Right lobe of liver (tissue), 4 donors: Measurements from ENCODE around the gene SSBP3.

Source experiments
- POLR2A ChIP-seq: fragments of 450-650 bp; IDR thresholded peaks from one replicate; pipeline ENCODE4 v1.6.1; 2017; ENCODE audit warnings: antibody characterized with exemption, mild to moderate bottlenecking
- TF ChIP-seq, protein P1 (sequence below), 4 donors: fragments of 200-600 bp in 3 of 4; fragments of 450-650 bp in 1 of 4; IDR thresholded peaks; one replicate each; pipeline versions ENCODE4 v1.5.1 to v1.8.0; 2016 to 2022; ENCODE audit warnings: antibody characterized with exemption in 4 of 4, mild to moderate bottlenecking in 2 of 4
- donor health status: DM: no; HTN: no; CAD: no.
- donor health status: DM: no; HTN: no; CAD: no.
- donor health status: DM: no; HTN: yes; CAD: no.

DNA sequence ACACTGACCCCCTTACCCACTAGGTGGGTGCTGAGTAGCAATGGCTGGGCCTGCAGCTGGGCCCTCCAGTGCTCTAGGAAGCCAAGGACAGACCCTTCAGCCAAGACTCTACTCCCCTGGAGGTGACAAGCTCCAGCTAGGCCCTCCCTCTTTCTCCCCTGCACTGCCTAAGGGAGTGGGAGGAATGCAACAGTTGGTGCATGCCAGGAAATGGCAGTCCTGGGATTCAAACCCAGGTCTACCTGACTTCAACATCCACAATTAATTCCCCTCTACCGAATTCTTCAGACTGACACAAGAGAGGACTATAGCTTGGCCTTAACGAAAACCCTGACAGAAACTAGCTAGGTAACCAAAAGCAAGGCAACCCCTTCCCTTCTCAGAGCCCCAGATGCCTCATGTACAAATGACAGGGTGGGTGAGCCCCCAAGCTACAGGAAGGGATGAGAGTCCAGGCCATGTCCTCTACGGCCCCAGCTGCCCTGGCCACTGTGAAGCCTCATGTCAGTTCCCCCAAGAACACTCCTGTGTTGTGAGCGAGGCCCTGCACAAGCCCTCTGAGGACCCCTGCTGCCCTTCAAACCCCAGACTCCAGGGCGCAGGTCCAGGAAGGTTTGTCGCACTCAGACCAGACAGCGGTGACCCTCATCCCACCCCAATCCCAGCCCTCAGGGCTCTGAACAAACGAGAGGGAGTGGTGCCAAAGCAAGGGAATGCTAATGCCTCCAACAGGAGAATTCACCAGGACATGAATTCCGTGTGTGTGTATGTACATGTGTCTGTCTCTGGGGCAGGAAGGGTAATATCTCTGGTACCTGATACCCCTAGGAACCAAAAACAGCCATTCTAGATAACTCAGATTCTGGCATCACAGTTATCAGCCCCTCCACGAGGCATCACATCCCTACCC, 113.9 kb downstream of the SSBP3 start:
- TF ChIP-seq, protein P1, sequence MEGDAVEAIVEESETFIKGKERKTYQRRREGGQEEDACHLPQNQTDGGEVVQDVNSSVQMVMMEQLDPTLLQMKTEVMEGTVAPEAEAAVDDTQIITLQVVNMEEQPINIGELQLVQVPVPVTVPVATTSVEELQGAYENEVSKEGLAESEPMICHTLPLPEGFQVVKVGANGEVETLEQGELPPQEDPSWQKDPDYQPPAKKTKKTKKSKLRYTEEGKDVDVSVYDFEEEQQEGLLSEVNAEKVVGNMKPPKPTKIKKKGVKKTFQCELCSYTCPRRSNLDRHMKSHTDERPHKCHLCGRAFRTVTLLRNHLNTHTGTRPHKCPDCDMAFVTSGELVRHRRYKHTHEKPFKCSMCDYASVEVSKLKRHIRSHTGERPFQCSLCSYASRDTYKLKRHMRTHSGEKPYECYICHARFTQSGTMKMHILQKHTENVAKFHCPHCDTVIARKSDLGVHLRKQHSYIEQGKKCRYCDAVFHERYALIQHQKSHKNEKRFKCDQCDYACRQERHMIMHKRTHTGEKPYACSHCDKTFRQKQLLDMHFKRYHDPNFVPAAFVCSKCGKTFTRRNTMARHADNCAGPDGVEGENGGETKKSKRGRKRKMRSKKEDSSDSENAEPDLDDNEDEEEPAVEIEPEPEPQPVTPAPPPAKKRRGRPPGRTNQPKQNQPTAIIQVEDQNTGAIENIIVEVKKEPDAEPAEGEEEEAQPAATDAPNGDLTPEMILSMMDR (IDR thresholded peaks at IDR 0.05) = no peak
- no peak for TF ChIP-seq POLR2A
